OCI-LY7 (cell line): ENCODE measurements around the gene BTBD9. TPM values are rescaled to one million over a fixed set of nuclear protein-coding genes. Genes with fewer than 3 reads are reported as not detected.

Source experiments
- BruUV-seq: library from RNA; stranded (reverse); fragments of 400-500 nt; replicated peaks from 2 replicates; lab custom pipeline; 2021; lab: Mats Ljungman, UMichigan
- CTCF ChIA-PET: fragments of 300-600 bp; sonication (Branson Sonifier 250); formaldehyde crosslinking; loops from one replicate; lab custom pipeline; 2022; ENCODE audit warnings: antibody characterized with exemption; ENCODE audit not compliant: unreplicated experiment; lab: Charles Lee
- POLR2A ChIA-PET: fragments of 300-600 bp; sonication (Branson Sonifier 250); formaldehyde crosslinking; loops from one replicate; lab custom pipeline; 2022; ENCODE audit warnings: antibody characterized with exemption; lab: Charles Lee
- DNase-seq: peaks from one replicate; pipeline ENCODE4 v3.0.0-alpha.2; 2015; ENCODE audit warnings: low spot score
- H2AFZ ChIP-seq: fragments of 200-600 bp; sonication (generic), shearing (Covaris generic); 2 replicates; pipeline ENCODE4 v1.6.1; 2014; ENCODE audit warnings: mild to moderate bottlenecking, antibody characterized with exemption, low read length, moderate library complexity
- H3K27ac ChIP-seq: fragments of 200-600 bp; sonication (generic); 2 replicates; pipeline ENCODE4 v1.5.1; 2014; ENCODE audit warnings: mixed run types, low read depth, mild to moderate bottlenecking, moderate library complexity, low read length, inconsistent platforms; ENCODE audit not compliant: poor library complexity, severe bottlenecking
- H3K36me3 ChIP-seq: fragments of 200-600 bp; sonication (generic); 2 replicates; pipeline ENCODE4 v1.6.1; 2014; ENCODE audit warnings: mild to moderate bottlenecking, antibody characterized with exemption, low read length, moderate library complexity, mixed read lengths; ENCODE audit not compliant: insufficient read depth
- H3K4me1 ChIP-seq: fragments of 200-600 bp; sonication (generic); 2 replicates; pipeline ENCODE4 v1.5.1; 2014; ENCODE audit warnings: mild to moderate bottlenecking, low read length; ENCODE audit not compliant: insufficient read depth, poor library complexity, severe bottlenecking
- H3K4me2 ChIP-seq: fragments of 200-600 bp; sonication (generic); 2 replicates; pipeline ENCODE4 v1.6.1; 2014; ENCODE audit warnings: mild to moderate bottlenecking, low read length
- H3K4me3 ChIP-seq: fragments of 200-600 bp; sonication (generic); 2 replicates; pipeline ENCODE4 v1.5.1; 2014; ENCODE audit warnings: mild to moderate bottlenecking, low read depth, low read length; ENCODE audit not compliant: poor library complexity, severe bottlenecking
- H3K79me2 ChIP-seq: fragments of 200-600 bp; sonication (generic); 2 replicates; pipeline ENCODE4 v1.6.1; 2016; ENCODE audit warnings: low read depth, mild to moderate bottlenecking, low read length, moderate library complexity, mixed read lengths; ENCODE audit not compliant: insufficient read depth
- H3K9me2 ChIP-seq: fragments of 200-600 bp; sonication (generic); 2 replicates; pipeline ENCODE4 v1.6.1; 2016; ENCODE audit warnings: mild to moderate bottlenecking, low read length, mixed read lengths; ENCODE audit not compliant: insufficient read depth
- H3K9me3 ChIP-seq: fragments of 200-600 bp; sonication (generic); 2 replicates; pipeline ENCODE4 v1.6.1; 2014; ENCODE audit warnings: mild to moderate bottlenecking, mixed run types, low read length, mixed read lengths
- H4K20me1 ChIP-seq: fragments of 200-600 bp; sonication (generic); 2 replicates; pipeline ENCODE4 v1.6.1; 2014; ENCODE audit warnings: mild to moderate bottlenecking, antibody characterized with exemption, low read length, moderate library complexity, mixed read lengths; ENCODE audit not compliant: insufficient read depth
- EZH2phosphoT487 ChIP-seq: fragments of 200-600 bp; sonication (generic); IDR thresholded peaks from 2 replicates; pipeline ENCODE4 v1.6.1; 2018; ENCODE audit warnings: low read depth, borderline replicate concordance, mild to moderate bottlenecking, mixed run types, antibody characterized with exemption, low read length, moderate library complexity, mixed read lengths
- intact Hi-C: fragments of 100-400 bp; cut with micrococcal nuclease; formaldehyde crosslinking; loops from one replicate; pipeline ENCODE4 v1.10.0; 2022; ENCODE audit not compliant: unreplicated experiment
- total RNA-seq, 2 experiments: library from RNA; depleted of rRNA in 1 of 2; stranded (reverse); fragments of >200 nt in 1 of 2; shearing (Covaris generic) in 1 of 2; gene quantifications; 2 replicates each; pipeline ENCODE4 v1.2.3, GENCODE V29; 2014 to 2022
- TF ChIP-seq, protein P1 (sequence below): fragments of 200-600 bp; sonication (generic); conservative IDR thresholded peaks from 2 replicates; pipeline ENCODE4 v1.5.1; 2014; ENCODE audit warnings: mild to moderate bottlenecking, antibody characterized with exemption, low read length, moderate library complexity, mixed read lengths

Gene BTBD9
- total RNA-seq, 2 experiments from 2014 or later = 5.9 to 7.3 TPM

DNA sequence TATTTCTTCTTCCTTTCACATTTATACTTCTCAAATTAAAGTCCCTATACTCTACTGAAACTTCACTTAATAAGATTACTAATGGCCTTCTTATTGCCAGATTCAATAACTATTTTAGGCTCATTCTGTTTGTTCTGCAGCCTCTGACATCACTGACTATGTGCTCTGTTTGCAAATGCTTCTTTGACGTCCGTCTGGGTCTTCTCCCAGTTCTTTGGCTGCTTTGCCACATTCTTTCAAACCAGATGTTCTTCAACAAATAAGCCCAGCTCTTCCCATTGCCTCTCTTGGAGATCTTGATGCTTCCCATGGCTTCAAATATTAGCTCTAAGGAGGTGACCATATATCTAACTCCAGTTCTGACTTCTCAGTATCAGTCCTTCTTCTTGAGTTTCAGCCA is 117.4 kb downstream of the BTBD9 start:
- Histone ChIP-seq H3K4me3 (no peak overlapping the region), H4K20me1 (no peaks in the 10 kb centered on the region), H3K4me1 (no peaks in the 10 kb centered on the region), H3K4me2 (no peak overlapping the region), H3K9me3 (no peaks in the 10 kb centered on the region), H3K79me2 (no peaks in the 10 kb centered on the region), H3K27ac (no peak overlapping the region), H3K36me3 (no peaks in the 10 kb centered on the region), H2AFZ (no peak overlapping the region), H3K9me2 (no peaks in the 10 kb centered on the region)
- DNase-seq = no peak
- TF ChIP-seq EZH2phosphoT487 = no peak
- TF ChIP-seq, protein P1, sequence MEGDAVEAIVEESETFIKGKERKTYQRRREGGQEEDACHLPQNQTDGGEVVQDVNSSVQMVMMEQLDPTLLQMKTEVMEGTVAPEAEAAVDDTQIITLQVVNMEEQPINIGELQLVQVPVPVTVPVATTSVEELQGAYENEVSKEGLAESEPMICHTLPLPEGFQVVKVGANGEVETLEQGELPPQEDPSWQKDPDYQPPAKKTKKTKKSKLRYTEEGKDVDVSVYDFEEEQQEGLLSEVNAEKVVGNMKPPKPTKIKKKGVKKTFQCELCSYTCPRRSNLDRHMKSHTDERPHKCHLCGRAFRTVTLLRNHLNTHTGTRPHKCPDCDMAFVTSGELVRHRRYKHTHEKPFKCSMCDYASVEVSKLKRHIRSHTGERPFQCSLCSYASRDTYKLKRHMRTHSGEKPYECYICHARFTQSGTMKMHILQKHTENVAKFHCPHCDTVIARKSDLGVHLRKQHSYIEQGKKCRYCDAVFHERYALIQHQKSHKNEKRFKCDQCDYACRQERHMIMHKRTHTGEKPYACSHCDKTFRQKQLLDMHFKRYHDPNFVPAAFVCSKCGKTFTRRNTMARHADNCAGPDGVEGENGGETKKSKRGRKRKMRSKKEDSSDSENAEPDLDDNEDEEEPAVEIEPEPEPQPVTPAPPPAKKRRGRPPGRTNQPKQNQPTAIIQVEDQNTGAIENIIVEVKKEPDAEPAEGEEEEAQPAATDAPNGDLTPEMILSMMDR = no peak
- intact Hi-C loops = no loop called here
- ChIA-PET POLR2A (no interaction called here), CTCF (no interaction called here)
- BruUV-seq = no TSS peak

DNA sequence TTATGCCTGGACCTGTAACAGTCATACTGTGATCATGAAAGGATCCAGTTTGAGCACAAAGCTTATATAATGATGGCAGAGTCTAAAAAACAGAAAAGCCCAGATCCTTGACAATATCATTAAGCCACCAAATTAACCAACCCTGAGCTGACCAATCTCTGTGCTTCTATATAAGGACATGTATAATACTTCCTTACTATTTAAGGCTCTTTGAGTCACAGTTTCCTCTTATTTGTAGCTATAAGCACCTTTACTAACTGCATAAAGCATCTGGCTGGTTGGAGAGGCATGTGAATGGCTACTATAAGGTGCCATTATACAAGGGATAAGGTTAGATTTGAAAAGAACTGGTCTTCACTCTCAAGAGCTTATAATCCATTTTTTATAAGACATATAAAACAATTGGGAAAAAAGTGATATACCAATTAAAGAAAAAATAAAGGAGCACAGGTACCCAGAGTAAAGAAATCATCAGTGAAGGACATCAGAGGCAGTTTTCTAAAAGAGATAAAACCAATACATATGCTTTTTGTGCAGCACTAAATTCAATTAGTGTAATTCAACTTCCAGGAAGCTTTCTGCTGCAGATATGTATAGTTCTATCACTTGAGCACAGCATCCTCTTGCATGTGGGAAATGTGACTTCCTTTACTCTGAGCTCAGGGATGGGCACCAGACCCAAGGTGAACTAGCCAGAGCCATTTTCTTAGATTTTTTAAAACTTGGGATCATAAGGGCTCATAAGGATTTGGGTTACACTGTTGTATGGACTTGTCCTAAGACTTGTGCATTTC is 121.0 kb downstream of the BTBD9 start:
- H3K27ac ChIP-seq = no peak overlapping the region
- H3K79me2 ChIP-seq = no peaks in the 10 kb centered on the region
- CTCF ChIA-PET = interaction anchor here (0.5 kb wide), 1 partner anchor 115 kb away, joined by 3 read pairs; no protein-coding TSS in a partner anchor
- H3K9me2 ChIP-seq = no peaks in the 10 kb centered on the region
- TF ChIP-seq, protein P1 = no peak
- TF ChIP-seq EZH2phosphoT487 = no peak
- H3K36me3 ChIP-seq = no peaks in the 10 kb centered on the region
- H3K9me3 ChIP-seq = no peaks in the 10 kb centered on the region
- no peaks in the 10 kb centered on the region for H3K4me1 ChIP-seq
- POLR2A ChIA-PET = interaction anchor here (1.9 kb wide), 1 partner anchor 8 kb away, joined by 6 read pairs; no protein-coding TSS in a partner anchor
- H4K20me1 ChIP-seq = no peaks in the 10 kb centered on the region
- BruUV-seq = no TSS peak
- DNase-seq = no peak
- H3K4me3 ChIP-seq = no peak overlapping the region
- intact Hi-C loops = no loop called here
- H2AFZ ChIP-seq = no peak overlapping the region
- no peak overlapping the region for H3K4me2 ChIP-seq

DNA sequence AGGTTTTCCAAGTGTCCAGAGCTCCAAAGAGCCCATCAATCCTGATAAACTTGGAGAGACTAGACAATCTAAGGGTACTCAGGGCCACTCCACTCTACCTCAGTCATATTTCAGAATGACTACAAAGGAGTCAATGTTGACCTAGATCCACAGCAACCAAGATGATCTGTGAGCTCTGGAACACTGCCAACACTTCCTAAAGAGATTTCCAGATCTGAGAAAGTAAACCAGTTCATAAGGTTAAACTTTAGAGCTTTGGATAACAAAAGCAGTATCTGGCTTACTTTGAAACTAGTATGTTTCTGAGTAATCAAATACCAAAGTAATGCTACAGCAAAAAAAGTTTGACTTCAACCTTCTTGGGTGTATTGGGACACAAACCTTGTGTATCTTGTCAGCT is 122.7 kb downstream of the BTBD9 start:
- Histone ChIP-seq H3K9me2 (no peaks in the 10 kb centered on the region), H3K4me3 (no peak overlapping the region), H4K20me1 (no peaks in the 10 kb centered on the region), H3K4me2 (no peak overlapping the region), H3K9me3 (no peaks in the 10 kb centered on the region), H3K27ac (no peak overlapping the region), H3K4me1 (no peaks in the 10 kb centered on the region), H3K36me3 (no peaks in the 10 kb centered on the region), H2AFZ (no peak overlapping the region), H3K79me2 (no peaks in the 10 kb centered on the region)
- DNase-seq = no peak
- ChIA-PET POLR2A (interaction anchor here (0.9 kb wide), 1 partner anchor 53 kb away, joined by 4 read pairs; no protein-coding TSS in a partner anchor), CTCF (no interaction called here)
- intact Hi-C loops = no loop called here
- no TSS peak for BruUV-seq
- no peak for TF ChIP-seq EZH2phosphoT487
- TF ChIP-seq, protein P1 = no peak
